HuH-7.5 (cell line): ENCODE results near the gene ZBTB12.
"Not testable (repeated sequence)": the region's sequence is repeated elsewhere in the genome, so short reads cannot be mapped to it uniquely, and the experiment has no call there.

Source experiments
- DNase-seq: peaks from one replicate; pipeline ENCODE4 v3.0.0; 2011; ENCODE audit warnings: low spot score

Gene ZBTB12

DNA sequence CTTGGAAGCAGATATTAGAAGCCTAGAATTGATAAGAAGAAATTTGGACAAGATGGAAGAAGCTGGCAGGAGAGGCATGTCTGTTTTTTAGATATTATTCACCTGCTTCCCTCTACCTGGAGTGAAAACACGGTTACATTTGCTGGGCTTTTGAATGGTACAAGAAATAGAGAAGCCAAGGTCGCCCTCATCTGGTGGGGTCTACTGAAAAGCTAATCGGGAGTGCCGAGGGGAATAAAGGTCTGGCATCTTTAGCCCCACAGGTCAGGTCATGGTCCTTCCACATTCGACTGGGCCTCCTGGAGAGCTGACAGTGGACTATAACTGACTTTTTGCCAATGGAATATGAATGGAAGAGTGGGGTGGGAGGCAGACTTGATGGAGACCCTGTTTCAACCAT lies 21.1 kb upstream of the ZBTB12 start:
- DNase-seq, result no peak

DNA sequence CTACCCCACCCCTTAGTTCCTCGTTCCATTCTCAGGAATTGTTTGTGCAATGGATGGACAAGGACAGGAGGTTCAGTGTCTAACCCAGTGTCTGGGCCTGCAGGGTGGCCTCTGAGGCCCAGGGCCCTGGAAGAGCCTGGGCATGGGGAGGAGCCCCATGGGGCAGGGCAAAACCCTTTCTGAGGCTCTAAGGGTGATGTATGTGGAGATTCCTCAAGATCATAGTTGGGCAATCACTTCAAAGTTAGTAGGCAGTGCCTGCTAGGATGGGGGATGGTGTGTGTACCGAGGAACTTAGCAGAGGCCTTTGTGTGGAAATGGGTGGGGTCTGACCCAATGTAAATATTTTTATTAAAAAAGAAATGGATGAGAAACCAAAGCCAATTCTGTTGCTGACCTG lies 18.9 kb upstream of the ZBTB12 start:
- DNase-seq, result no peak

DNA sequence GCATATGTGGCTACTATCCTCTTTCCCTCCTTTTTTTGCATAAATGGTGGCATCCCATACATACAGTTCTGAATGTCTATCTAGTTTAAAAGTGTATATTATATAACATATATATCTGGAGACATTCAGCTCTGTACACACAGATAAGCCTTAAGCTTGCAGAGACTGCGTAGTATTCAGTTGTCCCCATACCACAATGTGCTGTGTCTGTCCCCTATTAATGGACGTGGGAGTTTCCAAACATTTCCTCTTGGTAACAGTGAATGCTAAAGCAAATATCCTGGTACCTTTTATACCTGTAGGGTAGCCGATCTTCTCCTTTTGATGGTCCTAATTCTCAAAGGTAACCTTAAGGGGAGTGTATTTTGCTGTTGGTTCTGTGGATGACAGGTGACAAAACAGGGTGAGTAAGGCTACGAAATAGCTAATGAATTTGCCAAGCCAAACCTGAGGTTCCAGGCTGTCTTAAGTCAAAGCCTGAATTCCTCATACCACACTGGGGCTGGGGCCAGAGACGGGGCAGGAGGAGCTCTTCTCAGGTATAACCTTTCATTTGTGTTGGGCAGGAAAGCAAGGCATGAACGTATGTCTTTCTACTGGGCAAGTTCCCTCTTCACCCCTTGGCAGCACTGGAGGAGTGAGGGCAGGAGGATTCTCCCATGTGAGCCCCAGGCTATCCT lies 17.9 kb upstream of the ZBTB12 start:
- no peak for DNase-seq

DNA sequence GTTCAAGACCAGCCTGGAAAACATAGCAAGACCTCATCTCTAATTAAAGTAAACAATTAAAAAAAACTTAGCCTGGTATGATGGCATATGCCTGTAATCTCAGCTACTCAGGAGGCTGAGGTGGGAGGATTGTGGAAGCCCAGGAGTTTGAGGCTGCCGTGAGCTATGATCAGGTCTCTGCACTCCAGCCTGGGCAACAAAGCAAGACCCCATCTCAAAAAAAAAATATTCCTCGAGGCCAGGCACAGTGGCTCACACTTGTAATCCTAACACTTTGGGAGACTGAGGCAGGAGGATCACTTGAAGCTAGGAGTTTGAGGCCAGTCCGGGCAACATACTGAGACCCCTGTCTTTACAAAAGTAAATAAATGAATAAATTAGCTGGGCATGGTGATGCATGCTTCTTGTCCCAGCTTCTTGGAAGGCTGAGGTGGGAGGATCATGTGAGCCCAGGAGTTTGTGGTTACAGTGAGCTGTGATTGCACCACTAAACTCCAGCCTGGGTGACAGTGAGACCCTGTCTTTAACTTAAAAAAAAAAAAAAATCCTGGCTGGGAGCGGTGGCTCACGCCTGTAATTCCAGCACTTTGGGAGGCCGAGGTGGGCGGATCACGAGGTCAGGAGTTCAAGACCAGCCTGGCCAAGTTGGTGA lies 16.3 kb upstream of the ZBTB12 start:
- no peak for DNase-seq

DNA sequence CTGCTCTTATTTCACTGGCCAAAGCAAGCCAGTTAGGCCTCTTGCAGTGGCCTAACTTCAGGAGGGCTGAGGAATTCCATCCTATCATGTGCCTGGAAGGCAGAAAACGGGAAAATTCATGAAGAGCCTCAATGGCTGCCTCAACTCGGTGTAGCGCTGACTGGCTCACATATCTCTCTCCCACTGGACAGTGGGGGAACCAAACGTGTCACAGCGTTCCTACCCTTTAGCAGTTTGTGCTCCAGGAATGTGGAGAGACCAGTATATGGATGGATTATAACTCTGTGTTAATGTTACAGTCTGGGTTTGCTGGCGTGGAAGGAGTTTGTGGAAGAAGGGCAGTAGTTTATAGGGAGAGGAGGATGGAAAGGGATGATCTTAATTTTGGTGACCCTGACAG lies 13.9 kb upstream of the ZBTB12 start:
- DNase-seq, result no peak

DNA sequence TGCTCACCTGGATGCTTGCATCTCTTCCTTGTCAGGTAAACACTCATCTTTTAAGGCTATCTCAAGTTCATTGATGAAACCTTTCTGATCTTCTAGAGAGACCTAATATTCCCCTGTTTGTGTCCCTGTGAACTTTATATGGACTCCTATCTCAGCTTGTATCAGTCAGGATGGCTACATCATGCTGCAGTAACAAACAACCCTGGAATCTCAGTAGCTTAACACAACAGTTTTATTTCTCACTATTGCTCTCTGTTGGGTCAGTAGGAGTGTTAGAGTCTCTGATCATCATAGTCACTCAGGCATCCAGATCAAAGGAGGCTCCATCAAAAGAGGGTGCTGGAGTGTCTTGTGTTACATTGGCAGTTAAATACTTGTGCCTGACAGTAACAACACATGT lies 13.5 kb upstream of the ZBTB12 start:
- DNase-seq, result no peak

DNA sequence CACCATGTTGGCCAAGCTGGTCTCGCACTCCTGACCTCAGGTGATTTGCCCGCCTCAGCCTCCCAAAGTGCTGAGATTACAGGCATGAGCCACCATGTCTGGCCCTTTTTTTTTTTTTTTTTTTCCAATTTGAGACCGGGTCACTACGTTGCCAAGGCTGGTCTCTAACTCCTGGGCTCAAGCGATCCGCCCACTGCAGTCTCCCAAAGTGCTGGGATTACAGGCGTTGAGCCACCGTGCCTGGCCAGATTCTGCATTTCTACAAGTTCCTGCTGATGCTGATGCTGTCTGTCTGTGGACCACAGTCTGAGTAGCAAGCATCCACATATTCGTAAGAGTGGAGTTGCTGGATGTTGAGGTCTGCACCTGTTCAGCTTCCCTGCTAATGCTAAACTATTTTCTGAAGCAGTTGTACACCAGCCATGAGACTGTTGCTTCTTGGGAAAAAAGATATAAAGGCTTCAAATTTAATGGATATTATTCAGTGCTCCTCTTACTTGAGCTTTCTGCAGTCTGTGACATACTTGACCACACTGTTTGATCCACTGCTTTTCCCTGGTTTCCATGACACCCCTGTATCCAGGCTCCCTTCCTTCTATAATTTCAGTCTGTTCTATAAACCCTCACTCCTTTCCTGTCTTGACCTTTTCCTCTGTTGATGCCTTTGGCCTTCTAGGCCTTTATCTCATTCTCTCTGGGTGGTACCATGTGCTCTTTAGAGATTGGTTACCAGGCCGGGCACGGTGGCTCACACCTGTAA lies 10.1 kb upstream of the ZBTB12 start:
- DNase-seq, result no peak

DNA sequence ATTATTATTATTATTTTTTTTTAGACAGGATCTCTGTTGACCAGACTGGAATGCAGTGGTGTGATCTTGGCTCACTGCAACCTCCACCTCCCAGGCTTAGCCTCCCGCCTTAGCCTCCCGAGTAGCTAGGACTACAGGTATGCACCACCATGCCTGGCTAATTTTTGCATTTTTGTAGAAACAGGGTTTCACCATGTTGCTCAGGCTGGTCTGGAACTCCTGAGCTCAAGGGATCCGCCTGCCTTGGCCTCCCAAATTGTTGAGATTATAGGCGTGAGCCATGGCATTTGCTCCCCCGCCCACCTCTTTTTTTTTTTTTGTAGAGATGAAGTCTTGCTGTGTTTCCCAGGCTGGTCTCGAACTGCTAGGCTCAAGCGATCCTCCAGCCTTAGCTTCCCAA lies 7.4 kb upstream of the ZBTB12 start:
- DNase-seq, result not testable (repeated sequence)

DNA sequence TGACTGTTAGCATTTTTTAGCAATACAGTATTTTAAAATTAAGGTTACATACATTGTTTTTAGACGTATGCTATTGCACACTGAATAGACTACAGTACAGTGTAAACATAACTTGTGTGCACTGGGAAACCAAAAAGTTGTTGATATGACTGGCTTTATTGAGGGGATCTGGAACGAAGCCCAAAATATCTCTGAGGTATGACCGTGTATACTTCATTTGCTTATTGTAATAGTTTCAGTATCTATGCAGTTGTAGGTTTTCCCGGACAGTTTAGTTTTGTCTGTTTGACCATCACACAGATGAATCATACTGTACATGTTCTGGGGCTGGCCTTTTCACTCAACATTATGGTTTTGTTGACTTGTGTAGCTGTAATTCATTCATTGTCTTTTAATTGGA lies 6.9 kb upstream of the ZBTB12 start:
- no peak for DNase-seq

DNA sequence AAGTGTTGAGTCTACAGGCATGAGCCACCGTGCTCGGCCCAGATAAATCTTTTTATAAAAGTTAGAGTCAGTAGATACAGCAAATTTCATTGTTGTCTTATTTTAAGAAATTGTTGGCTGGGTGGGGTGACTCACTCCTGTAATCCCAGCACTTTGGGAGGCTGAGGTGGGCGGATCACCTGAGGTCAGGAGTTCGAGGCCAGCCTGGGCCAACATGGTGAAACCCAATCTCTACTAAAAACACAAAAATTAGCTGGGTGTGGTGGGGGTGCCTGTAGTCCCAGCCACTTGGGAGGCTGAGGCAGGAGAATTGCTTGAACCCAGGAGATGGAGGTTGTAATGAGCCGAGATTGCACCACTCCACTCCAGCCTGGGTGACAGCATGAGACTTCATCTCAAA lies 6.4 kb upstream of the ZBTB12 start:
- DNase-seq, result not testable (repeated sequence)

DNA sequence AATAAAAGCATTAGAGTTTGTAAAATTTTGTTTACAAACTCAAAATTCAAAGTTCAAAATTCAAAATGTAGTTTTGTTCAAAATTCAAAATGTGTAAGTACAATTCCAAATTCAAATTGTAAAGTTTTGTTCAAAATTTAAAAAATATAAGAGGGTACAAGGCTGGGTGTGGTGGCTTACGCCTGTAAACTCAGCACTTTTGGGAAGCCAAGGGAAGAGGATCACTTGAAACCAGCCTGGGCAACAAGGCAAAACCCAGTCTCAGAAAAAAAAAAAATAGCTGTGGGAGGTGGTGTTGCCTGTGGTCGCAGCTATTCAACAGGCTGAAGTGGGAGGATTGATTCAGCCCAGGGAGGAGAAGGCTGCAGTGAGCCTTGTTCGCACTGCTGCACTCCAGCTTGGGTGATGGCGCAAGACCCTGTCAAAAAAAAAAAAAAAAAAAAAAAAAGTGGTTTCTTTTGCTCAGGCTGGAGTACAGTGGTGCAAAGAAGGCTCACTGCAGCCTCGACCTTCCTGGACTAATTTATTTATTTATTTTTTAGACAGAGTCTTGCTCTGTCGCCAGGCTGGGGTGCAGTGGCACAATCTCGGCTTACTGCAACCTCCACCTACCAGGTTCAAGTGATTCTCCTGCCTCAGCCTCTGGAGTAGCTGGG lies 5.4 kb upstream of the ZBTB12 start:
- no peak for DNase-seq

DNA sequence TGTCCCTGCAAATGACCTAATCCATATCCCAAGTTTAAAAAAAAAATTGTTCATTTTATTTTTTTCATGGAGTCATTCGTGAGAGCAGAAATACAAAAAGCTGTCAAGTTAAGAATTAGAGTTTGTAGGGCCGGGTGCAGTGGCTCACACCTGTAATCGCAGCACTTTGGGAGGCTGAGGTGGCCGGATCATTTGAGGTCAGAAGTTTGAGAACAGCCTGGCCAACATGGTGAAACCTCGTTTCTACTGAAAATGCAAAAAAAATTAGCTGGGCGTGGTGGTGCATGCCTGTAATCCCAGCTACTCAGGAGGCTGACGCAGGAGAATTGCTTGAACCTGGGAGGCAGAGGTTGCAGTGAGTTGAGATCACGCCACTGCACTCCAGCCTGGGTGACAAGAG lies 4.8 kb upstream of the ZBTB12 start:
- not testable (repeated sequence) for DNase-seq

DNA sequence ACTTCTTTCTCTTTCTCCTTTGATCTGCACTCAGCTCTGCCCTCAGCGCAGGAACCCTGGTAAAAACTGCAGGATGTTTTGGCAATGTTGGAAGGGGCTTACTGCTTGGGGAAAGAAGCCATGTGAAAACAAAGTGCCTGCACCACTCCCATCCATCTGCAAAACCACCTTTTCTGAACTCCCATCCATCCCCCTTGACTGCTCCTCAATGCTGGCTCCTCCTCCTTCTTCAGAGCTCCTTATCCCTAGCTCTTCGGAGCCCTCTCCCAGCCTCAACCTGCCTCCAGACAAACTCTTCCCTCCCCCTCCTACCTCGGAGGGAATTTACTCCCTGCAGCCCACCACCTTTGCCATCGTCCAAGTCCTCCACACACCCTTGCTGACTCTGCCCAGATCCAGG lies 4.2 kb upstream of the ZBTB12 start:
- DNase-seq, result no peak

DNA sequence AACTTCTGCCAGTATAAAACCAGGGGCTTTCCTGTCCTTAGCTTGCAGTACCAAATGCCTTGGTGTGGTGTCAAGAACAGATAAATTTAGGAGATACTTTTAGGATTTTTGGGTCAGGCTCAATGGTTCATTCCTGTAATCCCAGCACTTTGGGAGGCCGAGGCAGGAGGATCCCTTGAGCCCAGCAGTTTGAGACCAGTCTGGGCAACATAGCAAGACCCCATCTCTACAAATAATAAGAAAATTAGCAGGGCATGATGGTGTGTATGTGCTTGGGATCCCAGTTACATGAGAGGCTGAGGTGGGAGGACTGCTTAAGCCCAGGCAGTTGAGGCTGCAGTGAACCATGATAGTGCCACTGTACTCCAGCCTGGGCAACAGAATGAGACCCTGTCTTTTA lies 3.2 kb upstream of the ZBTB12 start:
- no peak for DNase-seq

DNA sequence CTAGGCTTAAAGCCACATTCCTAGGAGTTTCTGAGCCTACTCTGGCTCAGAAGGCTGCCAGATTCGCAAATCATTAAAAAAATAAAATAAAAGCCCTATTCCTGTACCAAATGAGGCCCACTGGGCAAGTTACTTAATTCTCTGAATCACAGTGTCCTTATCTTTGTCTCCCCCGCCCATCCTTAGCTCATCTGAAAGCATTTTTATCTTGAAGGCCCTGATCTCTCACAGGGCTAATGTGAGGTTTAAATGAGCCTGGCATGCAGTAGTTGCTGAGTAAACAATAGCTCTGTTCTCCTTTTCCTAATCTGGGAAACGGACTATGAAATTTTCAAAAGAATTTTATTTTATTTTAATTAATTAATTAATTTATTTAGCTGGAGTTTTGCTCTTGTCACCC lies 2.1 kb upstream of the ZBTB12 start:
- DNase-seq, result no peak

DNA sequence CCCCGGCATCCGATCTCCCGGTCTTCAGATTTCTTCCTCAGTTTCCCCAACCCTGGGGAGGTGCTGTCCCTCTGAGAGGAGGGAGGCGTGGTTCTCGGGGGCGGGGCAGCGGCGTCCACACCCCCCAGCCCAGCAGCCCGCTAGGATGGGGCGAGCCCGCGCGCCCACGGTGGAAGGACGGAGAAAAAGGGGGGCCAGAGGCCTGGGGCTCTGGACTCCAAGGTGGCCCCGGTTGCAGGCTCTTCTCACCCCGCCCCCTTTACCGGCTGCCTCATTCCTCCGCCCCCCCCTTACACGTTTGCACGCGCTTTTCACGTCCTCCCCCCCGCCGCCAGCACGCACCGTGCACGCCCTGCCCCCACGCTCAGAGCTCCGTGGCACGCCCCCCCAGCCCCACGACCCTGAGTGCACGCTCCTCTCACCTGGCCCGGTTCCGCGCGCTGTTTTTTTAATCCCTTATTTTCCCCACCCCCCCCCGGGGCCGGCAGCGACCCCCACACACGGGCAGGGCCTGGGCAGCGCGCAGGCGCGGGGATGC lies 402 bp downstream of the ZBTB12 start:
- peak; percentile 36 for DNase-seq

DNA sequence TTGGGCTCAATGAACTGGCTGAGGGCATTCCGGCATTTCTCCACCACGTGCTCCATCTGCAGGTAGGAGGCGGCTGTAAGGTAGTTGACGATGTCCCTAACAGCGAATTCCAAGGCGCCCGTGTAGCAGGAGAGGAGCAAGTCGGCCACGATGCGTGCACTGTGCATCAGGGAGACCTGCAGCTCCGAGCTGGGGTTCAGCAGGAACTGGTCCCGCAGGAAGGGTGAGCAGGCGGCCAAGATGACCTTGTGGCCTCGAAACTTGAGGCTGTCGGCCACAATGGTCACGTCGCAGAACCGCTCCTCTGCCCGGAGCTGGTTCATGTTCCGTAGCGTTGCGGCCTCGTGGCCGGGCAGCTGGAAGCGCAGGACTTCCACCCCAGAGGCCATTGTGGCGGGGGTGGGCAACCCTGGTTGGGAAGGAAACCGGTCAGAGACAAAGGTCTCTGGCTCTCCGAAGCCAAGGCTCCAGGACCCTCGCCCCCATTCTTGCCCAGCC lies 920 bp downstream of the ZBTB12 start:
- DNase-seq, result no peak

DNA sequence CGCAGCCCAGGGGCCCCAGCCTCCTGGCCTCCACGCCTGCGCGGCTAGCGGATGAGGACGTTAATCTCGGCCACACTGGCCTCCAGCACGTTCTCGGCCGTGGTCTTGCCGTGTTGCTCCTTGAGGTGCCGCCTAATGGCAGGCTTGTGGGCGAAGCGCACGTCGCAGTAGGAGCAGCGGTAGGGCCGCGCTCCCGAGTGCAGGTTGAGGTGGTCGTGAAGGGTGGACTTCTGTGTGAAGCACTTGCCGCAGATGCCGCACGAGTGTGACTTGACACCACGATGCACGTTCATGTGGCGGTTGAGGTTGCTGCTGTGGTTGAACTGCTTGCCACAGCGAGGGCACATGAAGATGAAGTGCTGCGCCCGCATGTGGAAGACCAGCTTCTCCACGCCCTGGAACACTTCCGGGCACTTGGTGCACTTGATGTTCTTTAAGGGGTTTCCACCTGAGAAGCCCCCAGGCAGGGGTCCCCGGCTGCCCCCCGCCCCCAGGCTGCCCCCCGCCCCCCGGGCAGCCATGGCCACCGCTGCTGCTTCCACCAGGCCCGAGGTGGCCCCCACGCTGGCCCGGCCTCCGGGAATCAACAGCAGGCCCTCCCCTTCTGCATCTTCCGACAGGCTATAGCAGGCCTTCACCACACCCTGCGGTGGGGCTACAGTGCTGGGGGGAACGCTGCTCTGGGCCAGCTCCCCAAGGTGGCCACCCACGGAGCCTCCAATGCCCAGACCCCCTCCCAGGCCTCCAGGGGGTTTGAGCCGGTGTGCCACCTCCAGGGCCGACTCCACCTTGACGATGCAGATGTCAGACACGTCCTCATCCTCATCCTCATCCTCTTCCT lies 1.8 kb downstream of the ZBTB12 start:
- DNase-seq, result no peak

DNA sequence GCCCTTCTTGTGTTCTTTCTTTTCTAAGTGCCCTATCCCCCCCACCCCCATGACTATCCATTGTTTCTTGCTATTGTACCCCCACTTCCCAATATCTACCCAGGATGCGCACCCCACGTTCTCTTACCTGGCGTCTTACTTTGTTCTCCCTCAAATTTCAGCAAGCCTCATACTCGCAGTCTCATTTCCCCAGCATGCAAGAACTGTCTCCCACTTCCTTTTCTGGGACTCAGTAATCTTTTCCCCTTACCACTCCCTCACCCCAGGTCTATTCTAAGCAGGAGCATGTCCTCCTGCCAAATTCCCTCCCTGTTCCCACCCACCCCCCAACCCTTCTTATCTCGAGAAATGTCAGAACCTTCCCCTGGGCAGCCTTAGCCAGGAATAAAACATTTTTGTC lies 2.7 kb downstream of the ZBTB12 start:
- no peak for DNase-seq

DNA sequence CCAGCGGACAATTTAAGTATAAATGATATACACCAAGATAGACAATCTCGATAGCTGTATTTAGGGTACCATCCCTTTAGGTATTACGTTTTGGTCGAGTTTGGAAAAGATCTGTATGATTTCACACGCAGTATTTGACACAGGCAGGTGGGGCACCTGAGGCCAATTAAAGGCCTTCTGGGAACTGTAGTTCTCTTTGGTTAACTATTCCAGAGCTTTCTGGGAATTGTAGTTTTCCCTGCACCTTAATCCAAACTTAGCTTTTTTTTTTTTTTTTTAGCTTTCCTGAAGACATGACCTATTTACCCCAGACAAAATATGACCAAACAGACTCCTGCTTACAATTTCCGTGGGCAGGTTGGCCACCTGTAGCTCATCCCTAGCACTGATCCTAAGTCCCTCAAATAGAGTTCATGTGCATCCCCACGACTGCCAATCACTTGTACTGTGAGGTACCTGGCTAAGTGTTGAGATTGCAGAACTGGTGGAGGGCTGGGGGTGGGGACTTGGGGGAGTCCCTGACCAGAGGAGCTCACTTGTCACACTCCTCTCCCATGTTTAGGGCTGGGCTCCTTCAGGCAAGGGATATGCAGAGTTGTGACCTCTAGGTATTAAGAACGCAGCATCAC lies 3.4 kb downstream of the ZBTB12 start:
- peak; percentile 59 for DNase-seq
